ENCODE data around the gene FGFBP2.

The FGFBP2 gene

GRCh38 chr4:15912961-15913630 is 49.9 kb downstream of the FGFBP2 start:
- no peak overlapping the region for H3K27ac ChIP-seq
- DNase-seq (ENCODE audit: low spot score): no peak
- no peak overlapping the region for H3K4me3 ChIP-seq
- no peak for TF ChIP-seq CTCF (IDR thresholded peaks at IDR 0.05)

GRCh38 chr4:15912236-15912635 is 50.7 kb downstream of the FGFBP2 start:
- DNase-seq (ENCODE audit: low spot score): no peak
- H3K4me3 ChIP-seq: no peak overlapping the region
- no peak overlapping the region for H3K27ac ChIP-seq
- TF ChIP-seq CTCF (IDR thresholded peaks at IDR 0.05): no peak

Data from coronary artery (tissue), 2 donors.